ENCODE results near the gene ST6GALNAC3. TPM values are rescaled to one million over a fixed set of nuclear protein-coding genes. Genes with fewer than 3 reads are reported as not detected.

The ST6GALNAC3 gene
- total RNA-seq, 2 experiments from 2014 or later, result 0.50 to 1.2 TPM

DNA sequence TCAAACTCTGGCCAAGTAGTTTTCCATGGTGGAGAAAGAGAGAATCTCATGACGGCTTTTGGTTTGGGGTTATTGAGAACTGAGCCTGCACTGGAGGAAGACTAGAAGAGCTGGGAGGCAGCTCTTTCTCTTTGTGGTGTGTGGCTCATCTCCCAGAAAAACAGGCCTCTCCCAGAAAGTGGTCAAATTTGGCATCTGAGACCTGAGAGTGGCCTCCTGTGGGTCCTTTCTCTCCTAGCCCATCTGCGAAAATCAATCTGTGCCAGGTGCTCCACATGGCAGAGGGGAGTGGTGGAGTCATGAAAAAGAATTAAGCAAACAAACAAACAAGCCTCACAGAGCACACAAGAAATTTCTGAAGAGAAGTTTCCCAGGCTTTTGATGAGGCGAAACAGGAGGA is 305.0 kb downstream of the ST6GALNAC3 start:
- ChIA-PET POLR2A (interaction anchor here (1.3 kb wide), 1 partner anchor 12 kb away, joined by 4 read pairs; no protein-coding TSS in a partner anchor), CTCF (ENCODE audit: unreplicated experiment) (no interaction called here)
- no peaks in the 10 kb centered on the region for H3K9me2 ChIP-seq (ENCODE audit: insufficient read depth, low read length)
- TF ChIP-seq, protein P1, sequence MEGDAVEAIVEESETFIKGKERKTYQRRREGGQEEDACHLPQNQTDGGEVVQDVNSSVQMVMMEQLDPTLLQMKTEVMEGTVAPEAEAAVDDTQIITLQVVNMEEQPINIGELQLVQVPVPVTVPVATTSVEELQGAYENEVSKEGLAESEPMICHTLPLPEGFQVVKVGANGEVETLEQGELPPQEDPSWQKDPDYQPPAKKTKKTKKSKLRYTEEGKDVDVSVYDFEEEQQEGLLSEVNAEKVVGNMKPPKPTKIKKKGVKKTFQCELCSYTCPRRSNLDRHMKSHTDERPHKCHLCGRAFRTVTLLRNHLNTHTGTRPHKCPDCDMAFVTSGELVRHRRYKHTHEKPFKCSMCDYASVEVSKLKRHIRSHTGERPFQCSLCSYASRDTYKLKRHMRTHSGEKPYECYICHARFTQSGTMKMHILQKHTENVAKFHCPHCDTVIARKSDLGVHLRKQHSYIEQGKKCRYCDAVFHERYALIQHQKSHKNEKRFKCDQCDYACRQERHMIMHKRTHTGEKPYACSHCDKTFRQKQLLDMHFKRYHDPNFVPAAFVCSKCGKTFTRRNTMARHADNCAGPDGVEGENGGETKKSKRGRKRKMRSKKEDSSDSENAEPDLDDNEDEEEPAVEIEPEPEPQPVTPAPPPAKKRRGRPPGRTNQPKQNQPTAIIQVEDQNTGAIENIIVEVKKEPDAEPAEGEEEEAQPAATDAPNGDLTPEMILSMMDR (conservative IDR thresholded peaks at IDR 0.05; ENCODE audit: low read length), result no peak
- TF ChIP-seq EZH2phosphoT487 (IDR thresholded peaks at IDR 0.05; ENCODE audit: borderline replicate concordance, low read depth, low read length), result no peak
- intact Hi-C loops (cut with micrococcal nuclease; ENCODE audit: unreplicated experiment), result no loop called here
- DNase-seq (ENCODE audit: low spot score), result no peak
- H3K9me3 ChIP-seq (ENCODE audit: low read length), result no peaks in the 10 kb centered on the region
- no peak overlapping the region for H3K4me3 ChIP-seq (ENCODE audit: low read depth, low read length, poor library complexity, severe bottlenecking)
- BruUV-seq (replicated peaks), result no TSS peak
- H3K4me2 ChIP-seq (ENCODE audit: low read length), result no peak overlapping the region
- H2AFZ ChIP-seq (ENCODE audit: low read length), result no peak overlapping the region
- no peaks in the 10 kb centered on the region for H3K36me3 ChIP-seq (ENCODE audit: insufficient read depth, low read length)
- H4K20me1 ChIP-seq (ENCODE audit: insufficient read depth, low read length), result no peaks in the 10 kb centered on the region
- peaks cover 7% of the 10 kb centered on the region for H3K4me1 ChIP-seq (ENCODE audit: insufficient read depth, low read length, poor library complexity, severe bottlenecking)
- no peak overlapping the region for H3K27ac ChIP-seq (ENCODE audit: low read depth, low read length, poor library complexity, severe bottlenecking)
- H3K79me2 ChIP-seq (ENCODE audit: insufficient read depth, low read depth, low read length), result no peaks in the 10 kb centered on the region

DNA sequence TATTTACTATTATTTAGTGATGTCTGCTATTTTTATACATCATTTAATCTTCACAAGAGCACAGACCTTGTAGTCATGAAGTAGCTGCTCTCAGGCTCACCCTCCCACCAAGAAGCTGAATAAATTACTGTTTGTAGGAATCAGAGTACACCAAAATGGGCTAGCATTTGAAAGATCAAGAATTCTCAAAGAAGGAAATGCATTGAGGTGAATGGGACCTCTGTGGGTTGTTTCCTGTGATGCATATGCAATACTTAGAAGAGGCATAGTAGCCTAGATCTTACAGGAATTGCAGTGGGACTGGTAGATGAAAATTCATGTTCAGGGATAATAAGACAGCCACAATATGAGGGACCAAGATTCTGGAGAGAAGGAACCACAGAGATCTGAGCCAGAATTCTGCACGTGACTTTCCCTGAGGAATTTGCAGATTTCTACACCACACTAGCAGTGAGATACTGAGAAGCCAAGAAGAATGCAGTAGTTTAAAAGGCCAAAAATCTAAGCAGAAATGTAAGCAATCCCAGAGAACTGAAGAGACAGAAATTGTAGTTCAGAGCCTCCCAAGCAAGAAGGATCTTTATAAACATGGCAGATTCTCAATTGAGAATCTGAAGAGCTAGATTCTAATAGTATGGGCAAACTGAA is 307.0 kb downstream of the ST6GALNAC3 start:
- BruUV-seq (replicated peaks), result no TSS peak
- no peaks in the 10 kb centered on the region for H3K9me2 ChIP-seq (ENCODE audit: insufficient read depth, low read length)
- no peak overlapping the region for H3K27ac ChIP-seq (ENCODE audit: low read depth, low read length, poor library complexity, severe bottlenecking)
- H3K79me2 ChIP-seq (ENCODE audit: insufficient read depth, low read depth, low read length), result no peaks in the 10 kb centered on the region
- no peaks in the 10 kb centered on the region for H4K20me1 ChIP-seq (ENCODE audit: insufficient read depth, low read length)
- ChIA-PET CTCF (ENCODE audit: unreplicated experiment) (no interaction called here), POLR2A (no interaction called here)
- intact Hi-C loops (cut with micrococcal nuclease; ENCODE audit: unreplicated experiment), result no loop called here
- no peak overlapping the region for H2AFZ ChIP-seq (ENCODE audit: low read length)
- H3K36me3 ChIP-seq (ENCODE audit: insufficient read depth, low read length), result no peaks in the 10 kb centered on the region
- no peak for DNase-seq (ENCODE audit: low spot score)
- no peak overlapping the region for H3K4me2 ChIP-seq (ENCODE audit: low read length)
- H3K4me1 ChIP-seq (ENCODE audit: insufficient read depth, low read length, poor library complexity, severe bottlenecking), result peaks cover 7% of the 10 kb centered on the region
- TF ChIP-seq EZH2phosphoT487 (IDR thresholded peaks at IDR 0.05; ENCODE audit: borderline replicate concordance, low read depth, low read length), result no peak
- TF ChIP-seq, protein P1 (conservative IDR thresholded peaks at IDR 0.05; ENCODE audit: low read length), result no peak
- H3K9me3 ChIP-seq (ENCODE audit: low read length), result no peaks in the 10 kb centered on the region
- no peak overlapping the region for H3K4me3 ChIP-seq (ENCODE audit: low read depth, low read length, poor library complexity, severe bottlenecking)

DNA sequence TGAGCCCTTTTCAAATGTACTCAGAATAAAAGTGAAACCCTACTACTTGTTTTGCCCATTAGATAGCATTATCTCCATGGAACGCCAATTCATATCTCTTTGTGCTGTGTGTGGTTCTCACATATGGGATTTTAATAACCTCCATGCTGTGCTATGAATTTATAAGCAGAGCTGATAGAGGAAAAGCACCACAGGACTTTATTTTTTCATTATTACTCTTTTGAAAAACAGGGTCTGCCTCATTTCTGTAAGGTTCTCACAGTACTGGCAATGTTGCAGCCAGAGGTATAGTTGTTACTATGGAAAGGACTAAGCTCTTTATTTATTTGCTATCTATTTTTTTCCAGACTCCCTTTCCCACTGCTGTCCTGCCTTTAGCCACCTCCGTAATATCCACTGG is 313.7 kb downstream of the ST6GALNAC3 start:
- DNase-seq (ENCODE audit: low spot score), result no peak
- Histone ChIP-seq H2AFZ (ENCODE audit: low read length) (no peak overlapping the region), H3K79me2 (ENCODE audit: insufficient read depth, low read depth, low read length) (no peaks in the 10 kb centered on the region), H3K27ac (ENCODE audit: low read depth, low read length, poor library complexity, severe bottlenecking) (no peak overlapping the region), H3K4me2 (ENCODE audit: low read length) (no peak overlapping the region), H3K9me2 (ENCODE audit: insufficient read depth, low read length) (no peaks in the 10 kb centered on the region), H3K4me1 (ENCODE audit: insufficient read depth, low read length, poor library complexity, severe bottlenecking) (no peaks in the 10 kb centered on the region), H3K9me3 (ENCODE audit: low read length) (no peaks in the 10 kb centered on the region), H3K36me3 (ENCODE audit: insufficient read depth, low read length) (no peaks in the 10 kb centered on the region), H4K20me1 (ENCODE audit: insufficient read depth, low read length) (no peaks in the 10 kb centered on the region), H3K4me3 (ENCODE audit: low read depth, low read length, poor library complexity, severe bottlenecking) (no peak overlapping the region)
- ChIA-PET POLR2A (interaction anchor here (1.2 kb wide), 1 partner anchor 30 kb away, joined by 3 read pairs; no protein-coding TSS in a partner anchor), CTCF (ENCODE audit: unreplicated experiment) (no interaction called here)
- intact Hi-C loops (cut with micrococcal nuclease; ENCODE audit: unreplicated experiment), result no loop called here
- no peak for TF ChIP-seq EZH2phosphoT487 (IDR thresholded peaks at IDR 0.05; ENCODE audit: borderline replicate concordance, low read depth, low read length)
- TF ChIP-seq, protein P1 (conservative IDR thresholded peaks at IDR 0.05; ENCODE audit: low read length), result no peak
- BruUV-seq (replicated peaks), result no TSS peak

Data from OCI-LY7 (cell line).